HPDE6-E6E7 (cell line): Measurements from ENCODE around the gene ABCG8.
"Not testable (repeated sequence)": the region's sequence is repeated elsewhere in the genome, so short reads cannot be mapped to it uniquely, and the experiment has no call there.

Experiments used
- DNase-seq: peaks from one replicate; pipeline ENCODE4 v3.0.0; 2011; ENCODE audit warnings: missing footprints; ENCODE audit errors: extremely low spot score

Gene ABCG8

DNA sequence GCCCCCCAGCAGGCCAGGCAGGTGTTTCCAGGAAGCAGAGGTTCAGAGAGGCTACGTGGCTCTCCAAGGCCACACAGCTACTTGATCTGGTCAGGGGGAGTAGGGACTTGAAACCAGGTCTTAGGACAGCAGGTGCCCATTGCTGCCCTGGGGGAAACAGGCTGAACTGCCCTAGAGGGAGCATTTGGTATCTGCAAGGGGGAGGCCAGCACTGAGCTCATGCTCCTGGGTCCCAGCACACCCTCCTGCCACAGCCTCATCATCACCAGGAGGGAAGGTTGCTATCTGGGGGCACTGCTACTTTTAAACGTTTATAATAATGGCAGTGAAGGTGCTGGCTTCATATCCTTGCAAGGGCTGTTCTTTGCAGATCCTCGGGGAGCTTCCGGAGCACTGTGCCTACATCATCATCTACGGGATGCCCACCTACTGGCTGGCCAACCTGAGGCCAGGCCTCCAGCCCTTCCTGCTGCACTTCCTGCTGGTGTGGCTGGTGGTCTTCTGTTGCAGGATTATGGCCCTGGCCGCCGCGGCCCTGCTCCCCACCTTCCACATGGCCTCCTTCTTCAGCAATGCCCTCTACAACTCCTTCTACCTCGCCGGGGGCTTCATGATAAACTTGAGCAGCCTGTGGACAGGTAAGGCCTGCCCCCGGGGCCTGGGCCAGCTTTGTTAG lies 36.1 kb downstream of the ABCG8 start:
- DNase-seq = no peak

DNA sequence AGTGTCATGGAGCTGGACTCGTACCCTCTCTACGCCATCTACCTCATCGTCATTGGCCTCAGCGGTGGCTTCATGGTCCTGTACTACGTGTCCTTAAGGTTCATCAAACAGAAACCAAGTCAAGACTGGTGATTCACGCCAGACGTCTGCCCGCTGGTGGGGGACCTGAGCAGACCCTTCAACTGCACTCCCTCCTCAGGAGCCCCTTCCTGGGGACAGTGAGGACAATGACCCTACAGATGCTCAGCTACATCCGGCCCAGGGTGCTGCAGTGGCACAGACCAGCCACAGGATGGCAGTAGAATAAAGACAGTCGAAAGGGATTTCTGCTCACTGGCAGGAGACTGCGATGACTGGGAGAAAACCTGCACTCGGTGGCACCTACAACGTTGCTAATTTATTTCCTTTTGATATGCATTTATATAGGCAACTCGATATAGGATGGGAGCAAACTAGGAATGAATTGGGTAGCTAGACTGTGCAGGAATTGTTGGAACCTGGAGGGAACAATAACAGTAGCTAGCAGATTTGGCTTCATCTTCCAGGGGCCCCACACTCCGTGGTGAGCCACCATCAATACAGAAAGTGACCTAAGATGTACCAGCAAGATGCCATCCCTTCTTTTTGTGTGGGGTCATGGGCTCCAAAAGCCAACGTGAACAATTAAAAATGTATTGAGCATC lies 39.2 kb downstream of the ABCG8 start:
- peak; percentile 66 for DNase-seq

DNA sequence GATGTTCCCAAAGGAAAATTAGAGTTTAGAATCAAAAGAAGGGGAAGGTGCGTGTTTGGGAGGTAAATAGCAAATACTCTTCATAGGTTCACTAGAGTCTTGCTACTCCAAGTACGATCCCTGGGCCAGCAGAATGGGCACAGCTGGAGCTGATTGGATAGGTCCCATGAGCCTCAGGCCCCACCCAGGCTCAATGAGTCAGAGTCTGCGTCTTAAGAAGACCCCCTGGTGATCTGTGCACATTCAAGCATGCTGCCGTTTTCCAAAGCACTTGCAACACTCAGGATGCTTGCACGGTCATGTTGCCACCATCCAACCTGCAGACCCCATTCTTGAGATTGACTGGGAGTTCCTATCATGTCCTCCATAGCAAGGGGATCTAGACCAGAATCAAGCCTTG lies 40.5 kb downstream of the ABCG8 start:
- no peak for DNase-seq

DNA sequence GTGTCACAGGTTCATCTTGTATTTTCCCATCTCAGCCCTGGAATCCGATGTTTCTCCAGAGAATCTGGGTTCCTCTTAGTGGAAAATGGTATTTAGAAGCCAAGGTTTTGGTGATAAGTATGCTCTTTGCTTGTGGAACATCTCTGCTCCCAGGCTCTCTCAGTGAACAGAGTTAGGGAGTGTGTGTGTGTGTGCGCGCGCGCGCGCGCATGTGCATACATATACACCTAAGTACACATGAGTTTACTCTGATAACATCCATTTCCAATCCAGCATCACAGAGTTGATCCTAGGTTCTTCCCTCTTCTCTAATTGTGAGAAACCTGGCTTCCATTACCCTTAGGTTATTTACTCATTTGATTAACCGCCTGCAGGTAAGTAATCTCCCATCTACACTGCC lies 41.7 kb downstream of the ABCG8 start:
- no peak for DNase-seq

DNA sequence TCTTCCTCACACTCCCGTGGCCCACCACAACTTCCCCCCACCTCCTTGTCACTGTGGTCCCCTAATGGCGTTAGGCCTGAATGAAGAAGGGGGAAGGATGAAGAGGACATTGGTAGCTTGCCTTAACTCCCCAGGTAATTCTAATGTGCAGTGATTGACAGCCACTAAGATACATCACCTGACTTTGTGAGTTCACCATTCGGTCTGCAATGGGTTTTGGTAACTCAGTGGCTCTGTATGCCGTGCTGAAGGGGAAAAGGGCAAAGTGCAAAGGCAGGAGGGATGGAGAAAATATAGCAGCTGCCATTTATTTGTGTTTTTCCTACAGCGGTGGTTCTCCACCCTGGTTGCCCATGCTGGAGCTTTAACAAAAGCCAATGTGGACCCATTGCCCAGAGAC lies 42.2 kb downstream of the ABCG8 start:
- DNase-seq = no peak

DNA sequence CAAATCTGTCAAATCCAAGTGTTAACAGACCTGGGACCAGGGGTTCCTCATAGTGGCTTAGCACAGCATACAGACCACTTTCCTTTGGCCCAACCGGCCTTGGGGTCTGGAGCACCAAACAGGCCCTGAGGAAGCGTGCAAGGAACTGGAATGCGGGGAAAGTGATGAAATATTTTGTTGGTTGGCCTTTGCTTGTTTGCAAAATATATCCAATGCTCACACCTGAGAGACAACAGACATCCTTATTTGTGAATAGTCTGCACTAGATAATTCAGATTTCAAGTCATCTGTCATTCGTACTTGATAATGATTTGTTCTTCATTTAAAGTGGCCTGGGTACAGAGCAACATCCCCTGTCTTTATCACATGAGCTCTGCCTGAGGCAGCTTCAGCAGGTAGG lies 43.5 kb downstream of the ABCG8 start:
- no peak for DNase-seq

DNA sequence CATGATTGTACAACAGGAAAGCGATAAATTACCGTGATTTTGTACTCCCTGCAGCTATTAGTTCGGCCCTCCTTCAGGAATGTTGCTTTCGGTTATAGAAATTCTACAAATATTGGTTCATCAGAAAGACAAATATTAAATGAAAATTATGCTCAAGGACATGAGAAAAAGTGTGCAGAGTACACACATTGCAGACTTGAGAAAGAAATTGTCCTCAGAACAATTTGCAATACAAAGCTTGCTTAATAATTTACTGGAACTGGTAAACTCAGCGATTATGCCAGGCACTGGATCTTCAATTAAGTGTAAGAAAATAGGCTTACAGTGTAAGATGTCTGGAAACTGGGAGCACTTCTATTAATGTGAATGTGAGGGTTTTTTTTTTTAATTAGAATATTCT lies 45.9 kb downstream of the ABCG8 start:
- no peak for DNase-seq

DNA sequence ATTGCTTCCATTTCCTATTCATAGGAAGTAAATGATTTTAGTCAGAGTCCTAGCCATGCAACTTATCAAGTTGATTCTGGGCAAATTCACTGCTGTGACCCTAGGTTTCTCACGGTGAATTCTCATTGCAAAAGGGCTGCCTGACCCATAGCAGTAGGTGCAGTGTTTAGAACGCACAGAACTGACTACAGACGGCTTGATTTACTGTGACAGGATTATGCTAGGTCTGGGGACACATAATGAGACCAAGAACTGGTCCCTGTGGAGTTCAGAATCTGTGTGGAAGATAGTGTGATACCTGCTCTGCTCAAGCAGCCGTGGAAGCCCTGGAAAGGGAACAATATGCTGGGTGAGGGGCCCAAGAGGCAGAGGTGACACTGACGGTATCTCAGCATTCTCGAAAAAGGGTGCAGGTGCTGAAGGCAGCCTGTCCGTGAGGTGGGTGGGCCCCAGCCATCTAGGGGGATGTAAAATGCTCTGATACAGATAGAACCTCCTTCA lies 46.4 kb downstream of the ABCG8 start:
- no peak for DNase-seq

DNA sequence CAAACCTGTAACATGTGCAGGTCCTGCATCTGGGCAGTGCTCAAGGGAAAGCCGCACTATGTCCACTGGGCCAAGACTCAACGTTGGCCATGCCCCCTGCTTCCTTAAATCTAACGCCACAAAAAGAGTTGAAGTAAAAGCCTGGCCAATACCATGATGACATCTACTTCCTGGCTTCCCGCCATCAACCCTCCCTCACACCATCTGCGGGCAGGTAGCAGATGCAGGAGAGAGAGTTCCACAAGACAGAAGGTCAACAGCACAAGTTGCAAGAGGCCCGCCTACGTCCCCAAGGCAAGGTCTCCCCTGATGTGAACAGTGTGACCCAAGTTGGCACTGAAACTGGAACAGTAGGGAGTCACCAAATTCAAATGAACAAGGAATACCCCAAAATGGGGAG lies 48.4 kb downstream of the ABCG8 start:
- no peak for DNase-seq

DNA sequence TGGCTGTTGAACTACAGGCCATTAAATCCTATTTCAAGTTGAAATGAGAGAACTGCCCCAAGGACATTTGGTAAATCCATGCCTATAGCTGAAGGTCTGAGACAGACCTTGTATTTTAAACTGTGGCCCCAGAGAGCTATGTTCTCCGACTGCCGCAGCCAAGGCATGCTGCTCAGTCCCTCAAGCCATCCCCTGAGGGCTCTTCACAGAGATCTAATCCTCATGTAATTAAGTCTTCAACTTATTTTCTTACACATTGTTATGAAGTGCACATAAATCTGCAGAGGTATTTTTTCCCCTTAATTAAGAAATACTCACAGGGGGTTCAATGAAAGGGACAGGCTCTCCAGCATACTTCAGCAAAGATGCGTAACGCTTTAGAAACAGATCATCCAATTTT lies 50.6 kb downstream of the ABCG8 start:
- DNase-seq = no peak

DNA sequence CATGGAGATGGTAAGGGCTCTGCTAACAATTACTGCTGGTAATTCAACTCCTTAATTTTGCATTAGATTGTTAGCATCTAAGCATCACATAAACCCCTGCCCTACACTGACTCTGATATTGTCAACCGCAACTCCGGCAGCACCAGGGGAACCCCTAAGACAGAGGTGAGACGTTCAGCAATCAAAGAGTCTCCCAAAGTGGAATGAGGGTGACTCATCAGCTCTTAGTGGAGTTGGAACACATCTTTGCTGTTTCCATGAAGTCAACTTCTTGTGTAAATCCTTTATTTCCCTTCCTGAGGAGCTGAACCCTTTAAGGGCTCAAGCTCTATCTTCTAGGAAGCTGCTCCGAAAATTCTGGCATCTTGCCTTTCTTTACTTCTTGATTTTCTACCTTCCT lies 52.1 kb downstream of the ABCG8 start:
- no peak for DNase-seq

DNA sequence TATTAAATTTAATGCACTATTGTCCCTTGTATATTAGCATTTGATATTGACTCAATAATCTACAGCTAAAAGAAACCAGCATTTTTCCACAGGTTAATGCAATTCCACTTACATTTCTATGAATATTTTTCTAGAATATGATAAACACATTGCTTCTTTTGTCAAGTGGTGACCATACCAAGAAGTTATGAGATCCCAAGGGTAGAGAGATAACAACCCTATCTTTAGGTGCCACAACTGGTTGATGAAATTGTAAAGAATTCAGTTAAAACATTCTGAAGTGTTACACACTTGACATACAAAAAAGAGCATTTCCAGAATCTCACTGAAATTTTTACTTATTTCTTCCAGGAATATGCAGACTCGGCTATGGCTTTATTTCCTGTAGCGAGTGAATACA lies 56.0 kb downstream of the ABCG8 start:
- no peak for DNase-seq

DNA sequence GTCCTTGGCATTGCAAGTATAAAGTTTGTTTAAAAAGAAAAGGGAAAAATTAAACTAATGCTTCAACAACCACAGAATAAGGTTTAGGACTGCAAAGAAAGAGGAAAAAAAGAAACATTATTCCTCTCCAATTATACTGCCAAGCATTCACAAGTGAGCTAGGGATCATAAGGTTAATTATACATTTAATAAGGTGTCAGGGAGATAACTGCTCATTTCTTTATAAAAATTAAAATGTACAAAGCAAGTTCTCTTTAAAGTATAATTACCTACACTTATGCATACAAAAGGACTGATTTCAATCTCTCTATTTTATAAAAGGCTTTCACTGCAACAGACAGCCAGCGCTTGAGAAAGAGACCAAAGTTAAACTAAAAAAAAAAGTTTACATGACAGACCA lies 58.1 kb downstream of the ABCG8 start:
- DNase-seq = no peak

DNA sequence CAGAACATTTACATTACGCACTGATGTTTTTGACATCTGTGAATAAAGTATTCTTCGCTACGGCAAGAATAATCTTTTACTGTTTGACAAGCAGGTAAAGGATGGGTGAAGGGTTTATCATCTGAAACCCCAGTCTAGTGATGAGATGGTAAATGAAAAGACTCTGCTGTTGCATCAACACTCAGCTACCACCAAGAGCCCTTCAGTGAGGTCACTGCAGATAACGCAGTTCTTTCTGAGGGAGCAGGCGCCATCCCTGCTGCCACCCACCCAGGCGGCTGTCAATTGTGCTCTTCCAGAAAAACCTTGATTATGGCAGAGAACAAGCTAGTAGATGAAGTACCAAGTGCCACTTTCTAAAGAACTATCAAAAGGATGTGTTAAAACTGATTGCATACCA lies 58.7 kb downstream of the ABCG8 start:
- DNase-seq = no peak

DNA sequence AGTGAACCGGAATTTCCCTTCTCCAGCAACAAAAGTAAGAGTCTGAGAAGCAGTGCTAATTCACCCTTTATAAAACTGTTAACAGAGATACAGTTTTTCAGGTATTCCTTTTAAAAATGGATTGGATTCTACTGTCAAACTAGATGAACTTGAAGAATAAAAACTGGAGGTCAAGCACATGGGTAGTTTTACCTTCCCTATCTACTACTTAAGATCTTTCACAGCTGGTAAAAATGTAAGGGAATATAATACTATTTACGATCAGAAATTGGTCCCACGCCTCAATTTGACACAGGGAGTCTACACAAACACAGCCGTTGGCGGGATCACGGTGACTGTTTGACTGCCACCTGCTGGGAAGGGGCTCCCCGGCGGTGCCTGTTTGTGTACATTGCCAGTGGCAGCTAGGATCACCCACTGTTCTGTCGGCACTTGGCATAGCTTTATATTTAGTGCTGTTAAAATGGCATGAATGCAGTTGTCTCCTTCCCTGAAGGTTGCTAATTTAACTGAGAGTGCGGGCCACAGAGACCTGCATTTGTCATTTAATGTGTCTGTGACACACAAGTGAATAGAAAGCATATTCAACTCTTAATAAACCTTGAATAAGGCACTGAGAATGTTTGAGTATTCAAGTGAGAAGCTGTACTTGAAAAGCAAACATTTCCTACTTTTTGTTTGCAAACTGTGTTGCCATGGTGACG lies 59.5 kb downstream of the ABCG8 start:
- no peak for DNase-seq

DNA sequence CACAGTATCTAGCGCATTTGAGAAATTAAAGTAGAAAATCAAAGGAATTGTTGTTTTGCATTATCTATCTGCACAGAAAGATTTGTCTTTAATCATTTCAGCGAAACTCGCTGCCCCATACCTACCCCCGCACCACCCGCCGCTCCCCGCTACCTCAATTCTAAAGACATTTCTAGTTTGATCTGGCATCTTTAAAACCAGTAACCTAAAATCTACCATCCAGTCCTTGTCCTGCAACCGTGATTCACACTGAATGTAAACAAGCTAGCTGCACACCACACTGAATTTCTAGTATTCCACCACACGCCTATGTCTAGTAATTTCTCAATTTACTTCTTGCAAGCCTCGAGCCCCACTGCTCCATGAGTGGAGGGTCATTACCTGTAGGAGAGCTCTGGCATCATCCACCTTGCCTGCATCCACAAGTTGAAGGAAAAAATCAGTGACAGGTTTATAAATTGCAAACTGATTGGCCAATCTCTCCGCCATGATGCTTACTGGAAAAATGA lies 60.1 kb downstream of the ABCG8 start:
- DNase-seq = no peak

DNA sequence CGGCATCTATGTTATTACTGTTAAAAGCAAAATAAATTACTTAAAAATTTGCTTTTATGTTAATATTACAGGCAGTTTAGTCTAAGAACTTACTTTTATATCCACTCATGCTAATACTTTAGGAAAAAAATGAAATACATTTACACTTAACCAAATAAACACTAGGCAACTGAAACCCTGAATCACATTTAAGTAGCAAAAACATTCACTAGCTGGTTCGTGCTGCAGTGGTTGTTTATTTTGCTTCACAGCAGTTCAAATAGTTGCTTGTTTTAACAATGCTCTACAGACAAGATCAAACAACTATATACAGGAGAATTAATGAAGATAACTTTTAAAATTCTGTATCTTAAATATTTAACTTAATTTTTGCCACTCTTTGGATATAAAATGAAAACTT lies 60.8 kb downstream of the ABCG8 start:
- no peak for DNase-seq

DNA sequence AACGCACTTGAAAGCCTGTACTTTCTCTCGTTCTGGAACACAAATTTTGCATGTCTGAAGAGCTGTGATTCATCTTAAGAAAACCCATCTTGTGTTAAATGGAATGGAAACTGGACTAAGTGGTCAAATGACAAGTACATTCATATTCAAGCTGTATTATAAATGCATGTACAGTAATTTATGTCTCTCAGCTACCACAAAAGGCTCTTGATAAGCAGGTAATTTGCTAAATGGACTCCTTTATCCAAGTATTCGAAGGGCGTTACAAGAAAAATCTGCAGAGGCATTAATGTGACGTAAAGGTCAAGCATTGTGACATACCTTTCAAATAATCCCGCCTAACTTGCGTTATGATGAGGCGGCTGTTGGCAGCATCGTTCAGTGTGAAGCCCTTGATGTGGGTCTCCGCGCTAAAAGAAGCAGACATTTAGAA lies 66.6 kb downstream of the ABCG8 start:
- DNase-seq = no peak

DNA sequence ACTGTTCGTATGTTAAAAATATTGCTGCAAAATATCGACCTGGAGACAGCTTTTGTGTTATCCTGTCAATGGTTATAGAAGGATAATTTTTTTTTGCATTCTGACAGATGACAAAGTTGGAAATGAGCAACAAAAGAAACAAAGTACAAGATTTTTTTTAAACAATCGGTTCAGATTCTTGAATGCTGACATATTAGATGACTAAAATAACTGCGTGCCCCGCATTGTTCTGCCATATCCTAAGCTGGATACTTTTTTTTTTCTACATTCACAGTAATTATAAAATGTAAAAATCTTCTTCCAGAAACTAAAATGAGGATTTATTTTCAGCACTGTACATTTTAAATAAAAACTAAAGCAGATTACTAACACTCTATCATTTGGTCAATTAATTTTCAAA lies 67.1 kb downstream of the ABCG8 start:
- no peak for DNase-seq

DNA sequence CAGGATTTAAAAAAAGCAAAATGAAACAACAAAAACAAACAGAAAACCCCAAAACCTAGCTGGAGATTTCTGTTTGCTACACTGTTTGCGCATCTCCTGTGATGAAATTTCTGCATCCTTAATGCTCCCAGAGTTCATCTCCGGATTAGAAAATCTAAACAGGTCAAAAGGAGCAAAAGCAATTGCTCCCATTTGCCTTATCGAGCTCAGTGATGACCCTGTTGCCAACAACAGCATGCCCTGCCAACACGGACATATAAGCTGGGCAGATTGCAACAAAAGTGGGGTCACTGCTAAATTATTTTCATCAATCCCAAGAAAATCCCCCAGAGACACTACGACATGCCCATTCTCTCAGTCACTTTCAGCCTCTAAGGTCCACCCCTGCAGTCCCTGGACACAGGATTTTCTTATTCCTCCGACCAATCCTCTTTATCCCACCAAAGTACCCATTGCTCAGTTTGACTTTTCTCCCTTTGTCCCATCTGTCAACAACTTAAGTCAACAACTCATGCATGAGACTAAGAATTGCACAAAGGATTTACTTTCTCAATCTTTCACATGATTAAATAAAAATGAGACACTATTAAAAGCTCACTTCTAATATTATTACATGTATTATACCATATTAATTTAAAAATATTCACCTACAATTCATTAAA lies 67.8 kb downstream of the ABCG8 start:
- no peak for DNase-seq

DNA sequence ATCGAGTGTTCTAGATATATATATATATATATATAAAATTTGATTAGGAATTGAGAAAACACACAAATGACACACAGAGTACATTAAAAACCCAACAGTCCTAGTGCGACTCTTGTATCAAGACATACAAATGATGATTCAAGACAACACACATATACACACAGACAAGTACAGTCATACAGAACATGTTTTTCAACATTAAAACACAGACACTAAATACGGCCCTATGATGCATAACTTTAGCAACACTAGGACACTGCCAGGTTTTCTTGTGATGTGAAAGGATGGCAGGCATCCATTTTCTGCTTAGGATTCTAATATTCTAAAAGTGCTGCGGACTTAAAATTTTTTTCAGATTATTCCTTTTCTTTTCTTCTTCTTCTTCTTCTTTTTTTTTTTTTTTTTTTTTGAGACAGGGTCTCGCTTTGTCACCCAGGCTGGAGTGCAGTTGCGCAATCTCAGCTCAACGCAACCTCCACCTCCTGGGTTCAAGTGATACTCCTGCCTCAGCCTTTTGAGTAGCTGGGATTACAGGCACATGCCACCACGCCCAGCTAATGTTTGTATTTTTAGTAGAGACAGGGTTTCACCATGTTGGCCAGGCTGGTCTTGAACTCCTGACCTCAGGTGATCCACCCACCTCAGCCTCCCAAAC lies 72.5 kb downstream of the ABCG8 start:
- DNase-seq = not testable (repeated sequence)

DNA sequence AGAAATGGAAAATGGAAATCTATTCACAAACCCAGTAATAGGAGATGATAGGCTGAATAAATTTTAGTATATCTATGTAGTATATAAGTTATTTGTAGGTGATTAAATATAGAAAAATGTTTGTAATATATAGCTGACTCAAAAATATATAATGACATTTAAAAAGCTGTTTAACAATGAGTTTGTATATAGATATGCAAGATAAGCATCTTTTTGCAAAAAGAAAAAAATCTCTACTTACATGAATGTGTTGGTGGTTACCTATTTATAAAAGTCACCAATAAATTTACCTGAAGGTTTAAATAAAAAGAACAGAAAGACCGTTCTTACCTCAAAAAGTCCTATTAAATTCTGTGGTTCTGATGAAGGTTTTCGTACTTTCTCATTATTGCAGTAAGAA lies 85.7 kb downstream of the ABCG8 start:
- DNase-seq = no peak
